Gastrocnemius medialis (tissue), 4 donors: Measurements from ENCODE around the gene THY1.

Source experiments
- CTCF ChIP-seq, 5 experiments: fragments of 450-650 bp in 3 of 5; fragments of 200-600 bp in 2 of 5; sonication (generic) in 2 of 5; IDR thresholded peaks in 4 of 5; conservative IDR thresholded peaks in 1 of 5; 1 replicate in 4 of 5; 2 replicates in 1 of 5; pipeline ENCODE4 v1.5.1; 2016 to 2019; ENCODE audit warnings: antibody characterized with exemption in 5 of 5, mild to moderate bottlenecking in 3 of 5, moderate library complexity in 3 of 5
- POLR2A ChIP-seq, 2 donors: fragments of 450-650 bp; IDR thresholded peaks; one replicate each; pipeline ENCODE4 v1.6.1; 2017; ENCODE audit warnings: antibody characterized with exemption in 2 of 2, mild to moderate bottlenecking in 2 of 2, moderate library complexity in 2 of 2

DNA sequence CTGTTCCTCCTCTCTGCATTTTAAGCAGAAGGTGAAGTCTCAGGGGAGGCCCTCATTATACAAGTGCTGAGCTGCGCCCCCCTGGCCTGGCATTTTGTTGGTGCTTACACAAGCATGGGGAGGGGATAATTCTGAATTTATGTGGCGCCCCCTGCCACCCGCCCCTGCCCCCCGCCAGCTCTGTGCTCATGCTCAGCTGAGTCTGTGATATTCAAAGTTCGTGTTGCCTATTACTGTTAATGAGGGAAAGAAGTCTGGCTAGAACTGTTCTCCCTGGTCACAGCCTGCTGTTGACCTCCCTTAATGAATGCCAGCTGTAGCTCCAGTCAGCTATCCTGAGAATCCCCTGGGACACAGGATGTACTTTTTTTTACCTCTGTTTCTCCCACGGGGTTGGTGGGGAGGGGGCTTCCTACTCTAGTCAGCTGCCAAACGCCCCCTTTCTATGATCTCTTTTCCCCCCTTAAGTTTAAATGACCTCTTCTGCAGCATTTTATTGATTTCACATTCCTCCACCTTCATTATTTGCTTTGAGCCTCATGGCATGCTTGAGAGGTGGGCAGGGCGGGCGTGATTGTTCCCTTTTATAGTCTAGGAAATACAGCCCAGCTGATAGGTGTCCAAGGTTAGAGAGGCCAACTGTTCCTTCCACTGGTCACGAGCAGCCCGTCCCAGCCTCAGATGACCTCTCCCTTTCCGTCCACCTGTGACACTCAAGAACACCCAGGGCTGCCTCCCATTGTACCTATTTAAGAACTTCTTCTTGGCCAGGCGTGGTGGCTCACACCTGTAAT lies 53.6 kb downstream of the THY1 start:
- TF ChIP-seq CTCF (IDR thresholded peaks at IDR 0.05 in 4 of 5, conservative IDR thresholded peaks at IDR 0.05 in 1 of 5), result no peak
- TF ChIP-seq POLR2A (IDR thresholded peaks at IDR 0.05), result peak in 1 of 2 donors; percentile 15
